Kidney (tissue), 14 donors: ENCODE measurements around the gene PKN1. TPM values are rescaled to one million over a fixed set of nuclear protein-coding genes. Genes with fewer than 3 reads are reported as not detected.

Experiments used
- DNase-seq, 5 donors: peaks; one replicate each; pipeline ENCODE4 v3.0.0-alpha.2; 2013 to 2020
- FAIRE-seq: peaks from 2 replicates; lab custom pipeline; 2012; peaks lifted over from hg19 to GRCh38; lab: Jason Lieb, UNC
- H3K27ac ChIP-seq, 2 donors: one replicate each; pipeline ENCODE4 v1.7.0; 2013; ENCODE audit warnings: low read depth in 2 of 2, low read length in 2 of 2, inconsistent platforms in 1 of 2
- H3K27me3 ChIP-seq: one replicate; pipeline ENCODE4 v1.7.1; 2013; ENCODE audit warnings: low read length, inconsistent platforms; ENCODE audit not compliant: control insufficient read depth, insufficient read depth
- H3K36me3 ChIP-seq, 3 donors: one replicate each; pipeline versions ENCODE4 v1.7.0 to v1.7.1; 2013; ENCODE audit warnings: low read length in 3 of 3, control low read depth in 1 of 3, inconsistent platforms in 1 of 3; ENCODE audit not compliant: insufficient read depth in 3 of 3, control insufficient read depth in 2 of 3
- H3K4me1 ChIP-seq, 3 donors: one replicate each; pipeline versions ENCODE4 v1.7.0 to v1.7.1; 2013; ENCODE audit warnings: low read length in 3 of 3, inconsistent platforms in 1 of 3, low read depth in 1 of 3; ENCODE audit not compliant: control insufficient read depth in 2 of 3, insufficient read depth in 2 of 3
- H3K4me3 ChIP-seq, 3 donors: one replicate each; pipeline versions ENCODE4 v1.7.0 to v1.8.1; 2013; ENCODE audit warnings: low read length in 3 of 3, control low read depth in 1 of 3, inconsistent platforms in 1 of 3
- H3K9ac ChIP-seq, 3 donors: one replicate each; pipeline versions ENCODE4 v1.7.0 to v1.7.1; 2013; ENCODE audit warnings: low read length in 3 of 3, control low read depth in 1 of 3, inconsistent platforms in 1 of 3
- H3K9me3 ChIP-seq, 3 donors: one replicate each; pipeline versions ENCODE4 v1.7.0 to v1.7.1; 2013; ENCODE audit warnings: low read length in 3 of 3, control low read depth in 1 of 3, inconsistent platforms in 1 of 3; ENCODE audit not compliant: control insufficient read depth in 2 of 3, insufficient read depth in 1 of 3
- intact Hi-C: fragments of 100-400 bp; cut with DNase I; formaldehyde crosslinking; loops from one replicate; pipeline ENCODE4 v1.11.1; 2022
- polyA plus RNA-seq: library from polyadenylated mRNA; stranded (reverse); fragments of 350-450 nt; fragmentation: Illumina TruSeq; extraction: RNeasy Lipid Tissue Mini Kit (QIAGEN cat#74804); gene quantifications from one replicate; pipeline ENCODE4 v1.2.3, GENCODE V29; 2014; ENCODE audit warnings: low read depth, low replicate concordance; ENCODE audit not compliant: insufficient read depth
- total RNA-seq: library from RNA; stranded (reverse); fragmentation: NEBNext Ultra II Directional; extraction: Animal tissue kit (Norgen Biotek cat#: 25700); gene quantifications from one replicate; pipeline ENCODE4 v1.2.1, GENCODE V29; 2021
- TF ChIP-seq, protein P1 (sequence below): IDR thresholded peaks from 3 replicates; pipeline ENCODE4 v1.5.1; 2012; ENCODE audit warnings: mild to moderate bottlenecking, moderate library complexity, borderline replicate concordance; ENCODE audit not compliant: insufficient read depth; ENCODE audit errors: extremely low read depth
- donor health status: control.
- donor health status: control.
- donor health status: control.
- donor health status: control.
- donor health status: control.
- donor health status: DM: yes; HTN: yes; CAD: no.
- donor health status: Normal renal cell carcinoma (clear cell type).

The PKN1 gene
- total and polyA plus RNA-seq, 2 donors from 2014 or later, result 67.7 to 103 TPM

- Histone ChIP-seq H3K4me1 (no peaks in the 10 kb centered on the region), H3K36me3 (peaks cover 0 to 7% (median 0%) of the 10 kb centered on the region in 3 donors), H3K9ac (no peak overlapping the region), H3K27me3 (no peaks in the 10 kb centered on the region), H3K27ac (no peak overlapping the region), H3K9me3 (no peaks in the 10 kb centered on the region), H3K4me3 (no peak overlapping the region)
- no peak for DNase-seq
- TF ChIP-seq, protein P1, sequence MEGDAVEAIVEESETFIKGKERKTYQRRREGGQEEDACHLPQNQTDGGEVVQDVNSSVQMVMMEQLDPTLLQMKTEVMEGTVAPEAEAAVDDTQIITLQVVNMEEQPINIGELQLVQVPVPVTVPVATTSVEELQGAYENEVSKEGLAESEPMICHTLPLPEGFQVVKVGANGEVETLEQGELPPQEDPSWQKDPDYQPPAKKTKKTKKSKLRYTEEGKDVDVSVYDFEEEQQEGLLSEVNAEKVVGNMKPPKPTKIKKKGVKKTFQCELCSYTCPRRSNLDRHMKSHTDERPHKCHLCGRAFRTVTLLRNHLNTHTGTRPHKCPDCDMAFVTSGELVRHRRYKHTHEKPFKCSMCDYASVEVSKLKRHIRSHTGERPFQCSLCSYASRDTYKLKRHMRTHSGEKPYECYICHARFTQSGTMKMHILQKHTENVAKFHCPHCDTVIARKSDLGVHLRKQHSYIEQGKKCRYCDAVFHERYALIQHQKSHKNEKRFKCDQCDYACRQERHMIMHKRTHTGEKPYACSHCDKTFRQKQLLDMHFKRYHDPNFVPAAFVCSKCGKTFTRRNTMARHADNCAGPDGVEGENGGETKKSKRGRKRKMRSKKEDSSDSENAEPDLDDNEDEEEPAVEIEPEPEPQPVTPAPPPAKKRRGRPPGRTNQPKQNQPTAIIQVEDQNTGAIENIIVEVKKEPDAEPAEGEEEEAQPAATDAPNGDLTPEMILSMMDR, result no peak
- FAIRE-seq, result no peak
- intact Hi-C loops, result no loop called here
Measured at GRCh38 chr19:14393329-14393728, 39.8 kb upstream of the PKN1 start.

GRCh38 chr19:14394167-14394566 is 38.9 kb upstream of the PKN1 start:
- TF ChIP-seq, protein P1, result no peak
- no peak for FAIRE-seq
- Histone ChIP-seq H3K36me3 (peaks cover 0 to 7% (median 0%) of the 10 kb centered on the region in 3 donors), H3K4me3 (no peak overlapping the region), H3K9ac (no peak overlapping the region), H3K9me3 (no peaks in the 10 kb centered on the region), H3K27ac (no peak overlapping the region), H3K4me1 (no peaks in the 10 kb centered on the region), H3K27me3 (no peaks in the 10 kb centered on the region)
- intact Hi-C loops, result no loop called here
- no peak for DNase-seq

DNA sequence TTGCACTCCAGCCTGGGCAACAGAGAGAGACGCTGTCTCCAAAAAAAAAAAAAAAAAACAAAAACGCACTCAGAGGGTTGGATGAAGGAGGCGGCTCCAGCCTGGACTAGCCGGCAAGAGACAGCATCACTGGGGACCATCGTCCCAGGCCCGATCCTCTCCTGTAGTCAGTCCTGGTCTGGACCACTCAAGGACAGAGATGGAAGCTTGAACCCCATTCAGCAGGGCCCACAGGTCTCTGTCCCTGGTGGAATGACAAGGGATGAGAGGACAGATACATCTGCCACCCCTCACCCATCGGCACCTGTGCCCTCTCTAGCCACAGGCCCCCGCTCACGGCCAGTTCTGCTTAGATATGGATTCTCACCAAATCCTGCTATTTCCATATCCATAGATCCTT is 37.8 kb upstream of the PKN1 start:
- Histone ChIP-seq H3K27me3 (no peaks in the 10 kb centered on the region), H3K9ac (no peak overlapping the region), H3K9me3 (no peaks in the 10 kb centered on the region), H3K4me3 (no peak overlapping the region), H3K27ac (no peak overlapping the region), H3K36me3 (peaks cover 0 to 7% (median 0%) of the 10 kb centered on the region in 3 donors), H3K4me1 (no peaks in the 10 kb centered on the region)
- no peak for FAIRE-seq
- DNase-seq, result no peak
- TF ChIP-seq, protein P1, result no peak
- intact Hi-C loops, result no loop called here
